SK-N-SH treated with all-trans-retinoic acid at 6 μM for 48 hours (cell line): ENCODE measurements around the gene CAND1.

Experiments used
- ATAC-seq: fragments of 200-7000 bp; cut with Tn5 transposase; 3 replicates; pipeline ENCODE4 v1.9.1; 2020; ENCODE audit warnings: mild to moderate bottlenecking, moderate library complexity
- ARNTL ChIP-seq: fragments of 450-650 bp; formaldehyde crosslinking; IDR thresholded peaks from 2 replicates; pipeline ENCODE4 v1.5.0; 2020; ENCODE audit warnings: low read depth, mild to moderate bottlenecking, moderate library complexity, borderline replicate concordance
- BACH2 ChIP-seq: fragments of 250-450 bp; sonication (Bioruptor Pico); IDR thresholded peaks from 2 replicates; pipeline ENCODE4 v1.9.0; 2021; ENCODE audit warnings: mild to moderate bottlenecking, borderline replicate concordance
- CSDC2 ChIP-seq: fragments of 250-450 bp; sonication (Bioruptor Pico); IDR thresholded peaks from 2 replicates; pipeline ENCODE4 v1.5.0; 2020; ENCODE audit warnings: mild to moderate bottlenecking, moderate library complexity
- CSRNP3 ChIP-seq: fragments of 250-450 bp; sonication (Bioruptor Pico); IDR thresholded peaks from 2 replicates; pipeline ENCODE4 v1.5.1; 2021; ENCODE audit warnings: mild to moderate bottlenecking, moderate library complexity
- ESRRG ChIP-seq: fragments of 250-450 bp; sonication (Bioruptor Pico); IDR thresholded peaks from 2 replicates; pipeline ENCODE4 v1.6.1; 2021; ENCODE audit warnings: mild to moderate bottlenecking
- GLIS3 ChIP-seq: fragments of 250-450 bp; sonication (Bioruptor Pico); IDR thresholded peaks from 2 replicates; pipeline ENCODE4 v1.5.0; 2020; ENCODE audit warnings: mild to moderate bottlenecking, moderate library complexity
- ISL1 ChIP-seq: fragments of 250-450 bp; sonication (Bioruptor Pico); IDR thresholded peaks from 2 replicates; pipeline ENCODE4 v2.1.2; 2022; ENCODE audit warnings: mild to moderate bottlenecking, moderate library complexity
- OSR1 ChIP-seq: fragments of 250-450 bp; sonication (Bioruptor Pico); IDR thresholded peaks from 2 replicates; pipeline ENCODE4 v1.8.0; 2022; ENCODE audit warnings: moderate library complexity, mild to moderate bottlenecking, inconsistent platforms
- PATZ1 ChIP-seq: fragments of 250-450 bp; sonication (Bioruptor Pico); IDR thresholded peaks from 2 replicates; pipeline ENCODE4 v1.8.0; 2020; ENCODE audit warnings: mild to moderate bottlenecking, moderate library complexity, borderline replicate concordance
- POU6F1 ChIP-seq: fragments of 250-450 bp; sonication (Bioruptor Pico); IDR thresholded peaks from 2 replicates; pipeline ENCODE4 v1.8.0; 2021; ENCODE audit warnings: low read depth, mild to moderate bottlenecking, moderate library complexity, borderline replicate concordance
- RARB ChIP-seq: fragments of 250-450 bp; sonication (Bioruptor Pico); IDR thresholded peaks from 2 replicates; pipeline ENCODE4 v1.8.0; 2021; ENCODE audit warnings: mild to moderate bottlenecking, moderate library complexity
- SNAI2 ChIP-seq: fragments of 250-450 bp; sonication (Bioruptor Pico); IDR thresholded peaks from 2 replicates; pipeline ENCODE4 v1.5.0; 2020; ENCODE audit warnings: mild to moderate bottlenecking, moderate library complexity
- TCF4 ChIP-seq: fragments of 250-450 bp; sonication (Bioruptor Pico); IDR thresholded peaks from 2 replicates; pipeline ENCODE4 v1.8.0; 2021; ENCODE audit warnings: mild to moderate bottlenecking, moderate library complexity, borderline replicate concordance
- TOX ChIP-seq: fragments of 250-450 bp; sonication (Bioruptor Pico); IDR thresholded peaks from 2 replicates; pipeline ENCODE4 v1.8.0; 2021; ENCODE audit warnings: mild to moderate bottlenecking, moderate library complexity, borderline replicate concordance
- ZC3H10 ChIP-seq: fragments of 250-450 bp; sonication (Bioruptor Pico); IDR thresholded peaks from 2 replicates; pipeline ENCODE4 v1.5.1; 2021; ENCODE audit warnings: mild to moderate bottlenecking, moderate library complexity
- ZFP3 ChIP-seq: fragments of 250-450 bp; sonication (Bioruptor Pico); IDR thresholded peaks from 2 replicates; pipeline ENCODE4 v1.5.0; 2020; ENCODE audit warnings: mild to moderate bottlenecking, moderate library complexity
- ZFP30 ChIP-seq: fragments of 450-650 bp; formaldehyde crosslinking; IDR thresholded peaks from 2 replicates; pipeline ENCODE4 v1.5.0; 2022; ENCODE audit warnings: mild to moderate bottlenecking, moderate library complexity
- ZNF565 ChIP-seq: fragments of 450-650 bp; formaldehyde crosslinking; conservative IDR thresholded peaks from 2 replicates; pipeline ENCODE4 v1.5.0; 2020; ENCODE audit warnings: low read depth, mild to moderate bottlenecking, moderate library complexity
- ZNF70 ChIP-seq: fragments of 450-650 bp; formaldehyde crosslinking; IDR thresholded peaks from 2 replicates; pipeline ENCODE4 v1.5.0; 2020; ENCODE audit warnings: mild to moderate bottlenecking, moderate library complexity
- ZNF8 ChIP-seq: fragments of 450-650 bp; formaldehyde crosslinking; IDR thresholded peaks from 2 replicates; pipeline ENCODE4 v1.5.0; 2020; ENCODE audit warnings: mild to moderate bottlenecking, moderate library complexity
- TF ChIP-seq, protein P1 (sequence below): fragments of 250-450 bp; sonication (Bioruptor Pico); IDR thresholded peaks from 2 replicates; pipeline ENCODE4 v1.5.1; 2020; ENCODE audit warnings: low read depth, mild to moderate bottlenecking, moderate library complexity

The CAND1 gene

DNA sequence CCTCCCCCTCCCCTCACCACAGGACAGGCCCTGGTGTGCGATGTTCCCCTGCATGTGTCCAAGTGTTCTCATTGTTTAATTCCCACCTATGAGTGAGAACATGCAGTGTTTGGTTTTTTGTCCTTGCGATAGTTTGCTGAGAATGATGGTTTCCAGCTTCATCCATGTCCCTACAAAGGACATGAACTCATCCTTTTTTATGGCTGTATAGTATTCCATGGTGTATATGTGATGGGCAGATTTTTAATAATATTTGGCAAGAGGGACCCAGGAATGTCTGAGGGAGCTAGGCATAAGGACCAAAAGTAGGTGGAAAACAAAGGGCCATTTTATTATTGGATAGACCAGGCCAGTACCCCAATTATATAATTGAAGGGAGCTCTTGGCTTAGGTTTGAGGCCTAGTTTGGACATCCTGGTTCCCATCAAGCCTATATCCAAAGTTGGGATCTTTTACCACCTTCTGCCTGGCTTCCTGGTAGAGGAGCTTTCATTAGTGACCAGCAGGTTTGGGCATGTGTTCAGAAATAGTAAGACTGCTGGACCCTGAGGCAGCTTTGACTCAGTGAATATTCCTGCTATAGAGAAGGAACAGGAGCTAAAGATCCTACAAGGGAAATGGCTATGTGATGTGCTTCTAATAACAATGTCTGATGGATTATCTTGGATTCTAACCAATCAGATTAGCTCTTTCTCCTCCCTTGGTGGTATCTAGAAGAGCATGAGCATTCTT, 76.0 kb downstream of the CAND1 start:
- no peak for ATAC-seq

GRCh38 chr12:67348683-67349082, 79.5 kb downstream of the CAND1 start:
- no peak for ATAC-seq
- TF ChIP-seq CSRNP3 (no peak), ZNF70 (CRISPR knock-in tag) (no peak), ESRRG (no peak), ARNTL (CRISPR knock-in tag) (no peak), POU6F1 (CRISPR knock-in tag) (no peak), CSDC2 (CRISPR knock-in tag) (no peak), TCF4 (no peak)
- TF ChIP-seq, all 23 proteins: peak for 0

More for the DNA sequence above, 76.0 kb downstream of the CAND1 start:
- TF ChIP-seq BACH2 (CRISPR knock-in tag) (no peak), ARNTL (CRISPR knock-in tag) (no peak), GLIS3 (CRISPR knock-in tag) (no peak), POU6F1 (CRISPR knock-in tag) (no peak), TOX (CRISPR knock-in tag) (no peak), ESRRG (no peak)

GRCh38 chr12:67352682-67353081, 83.5 kb downstream of the CAND1 start:
- ATAC-seq: no peak
- no peak for TF ChIP-seq OSR1 (CRISPR knock-in tag)
- no peak for TF ChIP-seq ZNF8 (CRISPR knock-in tag)
- TF ChIP-seq CSDC2 (CRISPR knock-in tag): no peak
- TF ChIP-seq ZFP30 (CRISPR knock-in tag): no peak
- TF ChIP-seq ZNF565 (CRISPR knock-in tag): no peak
- no peak for TF ChIP-seq ZFP3
- TF ChIP-seq, protein P1, sequence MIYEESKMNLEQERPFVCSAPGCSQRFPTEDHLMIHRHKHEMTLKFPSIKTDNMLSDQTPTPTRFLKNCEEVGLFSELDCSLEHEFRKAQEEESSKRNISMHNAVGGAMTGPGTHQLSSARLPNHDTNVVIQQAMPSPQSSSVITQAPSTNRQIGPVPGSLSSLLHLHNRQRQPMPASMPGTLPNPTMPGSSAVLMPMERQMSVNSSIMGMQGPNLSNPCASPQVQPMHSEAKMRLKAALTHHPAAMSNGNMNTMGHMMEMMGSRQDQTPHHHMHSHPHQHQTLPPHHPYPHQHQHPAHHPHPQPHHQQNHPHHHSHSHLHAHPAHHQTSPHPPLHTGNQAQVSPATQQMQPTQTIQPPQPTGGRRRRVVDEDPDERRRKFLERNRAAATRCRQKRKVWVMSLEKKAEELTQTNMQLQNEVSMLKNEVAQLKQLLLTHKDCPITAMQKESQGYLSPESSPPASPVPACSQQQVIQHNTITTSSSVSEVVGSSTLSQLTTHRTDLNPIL (CRISPR knock-in tag): no peak
- TF ChIP-seq TCF4: no peak
- TF ChIP-seq SNAI2 (CRISPR knock-in tag): no peak
- TF ChIP-seq PATZ1: no peak
- no peak for TF ChIP-seq ZC3H10
- no peak for TF ChIP-seq GLIS3 (CRISPR knock-in tag)
- TF ChIP-seq RARB (CRISPR knock-in tag): no peak
- TF ChIP-seq TOX (CRISPR knock-in tag): no peak
- no peak for TF ChIP-seq ESRRG
- TF ChIP-seq POU6F1 (CRISPR knock-in tag): no peak
- TF ChIP-seq ARNTL (CRISPR knock-in tag): no peak
- no peak for TF ChIP-seq CSRNP3
- no peak for TF ChIP-seq ISL1 (CRISPR knock-in tag)
- TF ChIP-seq ZNF70 (CRISPR knock-in tag): no peak
